ENCODE measurements around the gene MAN1C1. TPM values are rescaled to one million over a fixed set of nuclear protein-coding genes. Genes with fewer than 3 reads are reported as not detected.
"Not testable (repeated sequence)": the region's sequence is repeated elsewhere in the genome, so short reads cannot be mapped to it uniquely, and the experiment has no call there.

The MAN1C1 gene
- total RNA-seq, 1 donor from 2014 or later = 39.4 TPM

- DNase-seq (ENCODE audit: low spot score) = no peak
- no peak for ATAC-seq
These were observed 34.8 kb upstream of the MAN1C1 start for GRCh38 chr1:25581764-25582163.

GRCh38 chr1:25583519-25584370, 32.8 kb upstream of the MAN1C1 start:
- no peak for ATAC-seq
- no peak for DNase-seq (ENCODE audit: low spot score)

GRCh38 chr1:25586181-25586588, 30.4 kb upstream of the MAN1C1 start:
- ATAC-seq (no peak), DNase-seq (ENCODE audit: low spot score) (no peak)

- no peak for ATAC-seq
These were observed 29.3 kb upstream of the MAN1C1 start for GRCh38 chr1:25587290-25587689.

GRCh38 chr1:25588224-25588623, 28.4 kb upstream of the MAN1C1 start:
- not testable (repeated sequence) for ATAC-seq; DNase-seq (ENCODE audit: low spot score)

More at GRCh38 chr1:25587290-25587689, 29.3 kb upstream of the MAN1C1 start:
- no peak for DNase-seq (ENCODE audit: low spot score)

- not testable (repeated sequence) for DNase-seq (ENCODE audit: low spot score); ATAC-seq
These were observed 27.8 kb upstream of the MAN1C1 start for GRCh38 chr1:25588786-25589185.

- DNase-seq (ENCODE audit: low spot score) = no peak
- ATAC-seq = peak; percentile 46
These were observed 26.3 kb upstream of the MAN1C1 start for GRCh38 chr1:25590096-25590824.

- DNase-seq (ENCODE audit: low spot score) (no peak), ATAC-seq (no peak)
These were observed 22.7 kb upstream of the MAN1C1 start for GRCh38 chr1:25593861-25594260.

- DNase-seq (ENCODE audit: low spot score) (no peak), ATAC-seq (no peak)
These were observed 21.6 kb upstream of the MAN1C1 start for GRCh38 chr1:25594971-25595370.

GRCh38 chr1:25596641-25597040, 19.9 kb upstream of the MAN1C1 start:
- not testable (repeated sequence) for DNase-seq (ENCODE audit: low spot score); ATAC-seq

GRCh38 chr1:25598879-25599278, 17.7 kb upstream of the MAN1C1 start:
- ATAC-seq (no peak), DNase-seq (ENCODE audit: low spot score) (no peak)

- ATAC-seq (no peak), DNase-seq (ENCODE audit: low spot score) (no peak)
These were observed 16.5 kb upstream of the MAN1C1 start for GRCh38 chr1:25599969-25600610.

GRCh38 chr1:25600971-25601699, 15.5 kb upstream of the MAN1C1 start:
- peak; percentile 95 for ATAC-seq
- peak; percentile 94 for DNase-seq (ENCODE audit: low spot score)

GRCh38 chr1:25603779-25604538, 12.6 kb upstream of the MAN1C1 start:
- ATAC-seq; DNase-seq (ENCODE audit: low spot score): not testable (repeated sequence)

- no peak for DNase-seq (ENCODE audit: low spot score)
- no peak for ATAC-seq
These were observed 9.5 kb upstream of the MAN1C1 start for GRCh38 chr1:25607123-25607522.

- ATAC-seq = peak; percentile 97
- DNase-seq (ENCODE audit: low spot score) = peak; percentile 84
These were observed 8.0 kb upstream of the MAN1C1 start for GRCh38 chr1:25608488-25609178.

GRCh38 chr1:25609921-25610320, 6.7 kb upstream of the MAN1C1 start:
- no peak for ATAC-seq
- DNase-seq (ENCODE audit: low spot score) = no peak

- no peak for DNase-seq (ENCODE audit: low spot score)
- peak; percentile 68 for ATAC-seq
These were observed 5.6 kb upstream of the MAN1C1 start for GRCh38 chr1:25610822-25611630.

GRCh38 chr1:25611843-25612242, 4.7 kb upstream of the MAN1C1 start:
- ATAC-seq (no peak), DNase-seq (ENCODE audit: low spot score) (no peak)

Data from left lobe of liver (tissue), 2 donors.